Activated B cell treated with CpG ODN at 0.5 μM for 24 hours (primary cell): Measurements from ENCODE around the gene CTNNB1. TPM values are rescaled to one million over a fixed set of nuclear protein-coding genes. Genes with fewer than 3 reads are reported as not detected.

Experiments used
- ATAC-seq: fragments of 200-7000 bp; cut with Tn5 transposase; one replicate; pipeline ENCODE4 v1.10.0; 2021; ENCODE audit warnings: low read depth, mild to moderate bottlenecking, moderate library complexity
- CTCF ChIA-PET: fragments of 350-600 bp; sonication (Branson Sonifier 250); formaldehyde crosslinking; loops from one replicate; lab custom pipeline; 2021; ENCODE audit warnings: antibody characterized with exemption; lab: Charles Lee
- POLR2A ChIA-PET: fragments of 350-600 bp; sonication (Branson Sonifier 250); formaldehyde crosslinking; loops from one replicate; lab custom pipeline; 2021; ENCODE audit warnings: antibody characterized with exemption; lab: Charles Lee
- DNase-seq: peaks from one replicate; pipeline ENCODE4 v3.0.0; 2022
- H3K27ac Mint-ChIP-seq: one replicate; pipeline ENCODE4 v1.8.0; 2020; ENCODE audit warnings: mixed read lengths
- H3K27me3 Mint-ChIP-seq: one replicate; pipeline ENCODE4 v1.8.0; 2021; ENCODE audit warnings: mixed read lengths
- H3K36me3 Mint-ChIP-seq: one replicate; pipeline ENCODE4 v1.8.0; 2021; ENCODE audit warnings: low read depth, mixed read lengths
- H3K4me1 Mint-ChIP-seq: one replicate; pipeline ENCODE4 v1.8.0; 2021; ENCODE audit warnings: mixed read lengths
- H3K4me3 Mint-ChIP-seq: one replicate; pipeline ENCODE4 v1.8.0; 2020; ENCODE audit warnings: mild to moderate bottlenecking, mixed read lengths
- H3K9me3 Mint-ChIP-seq: one replicate; pipeline ENCODE4 v1.8.0; 2020; ENCODE audit warnings: mixed read lengths
- intact Hi-C: fragments of 100-400 bp; cut with micrococcal nuclease; formaldehyde crosslinking; loops from one replicate; pipeline ENCODE4 v1.15.1; 2024
- total RNA-seq: library from RNA; stranded (reverse); gene quantifications from 2 replicates; pipeline ENCODE4 v1.2.3, GENCODE V29; 2022
- TF ChIP-seq, protein P1 (sequence below): fragments of 200-600 bp; IDR thresholded peaks from one replicate; pipeline ENCODE4 v1.8.0; 2022; ENCODE audit warnings: antibody characterized with exemption, mild to moderate bottlenecking

The CTNNB1 gene
- total RNA-seq, 1 donor from 2014 or later = 164 TPM

DNA sequence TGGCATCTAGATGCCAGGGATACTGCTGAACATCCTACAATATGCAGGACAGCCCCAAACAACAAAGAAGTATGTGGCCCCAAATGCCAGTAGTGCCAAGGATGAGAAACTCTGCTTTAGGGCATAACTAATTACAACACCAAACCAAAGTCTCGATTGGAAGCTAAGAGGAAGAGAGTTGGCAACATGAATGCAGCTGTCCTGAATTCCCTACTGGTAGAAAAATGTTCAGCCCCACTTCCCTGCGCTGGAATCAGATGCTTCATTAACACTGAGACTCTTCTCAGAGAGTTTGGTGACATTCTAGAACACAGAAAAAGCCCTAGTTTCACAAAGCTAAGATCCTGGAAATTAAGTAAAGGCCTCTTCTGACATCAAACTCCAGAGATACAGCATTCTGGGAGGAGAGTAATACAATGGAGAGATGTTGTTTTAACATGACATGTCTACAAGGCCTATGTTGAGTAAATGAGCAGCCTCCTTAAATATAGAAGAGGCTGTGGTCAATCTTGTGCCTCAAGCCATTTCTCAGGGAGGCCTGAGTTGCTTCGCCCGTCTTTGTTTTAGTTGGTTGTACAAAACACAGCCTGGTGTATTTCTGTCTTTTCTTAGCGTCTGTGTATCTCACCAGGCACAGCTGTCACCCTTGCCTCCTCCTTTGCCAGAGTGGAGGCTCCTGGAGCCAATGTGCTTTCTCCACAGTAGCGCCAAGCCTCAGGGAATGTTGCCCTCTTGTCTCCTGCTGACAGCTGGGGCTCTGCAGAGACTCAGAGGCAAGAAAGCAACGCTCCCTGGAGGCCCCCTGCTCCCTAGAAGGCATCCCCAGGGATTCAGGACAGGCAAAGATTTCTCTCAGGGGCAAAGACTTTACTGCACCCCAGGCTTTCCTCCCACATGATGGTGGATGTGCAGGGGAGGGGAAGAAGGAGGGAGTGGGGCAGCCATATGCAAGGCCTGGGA is 25.1 kb upstream of the CTNNB1 start:
- TF ChIP-seq, protein P1, sequence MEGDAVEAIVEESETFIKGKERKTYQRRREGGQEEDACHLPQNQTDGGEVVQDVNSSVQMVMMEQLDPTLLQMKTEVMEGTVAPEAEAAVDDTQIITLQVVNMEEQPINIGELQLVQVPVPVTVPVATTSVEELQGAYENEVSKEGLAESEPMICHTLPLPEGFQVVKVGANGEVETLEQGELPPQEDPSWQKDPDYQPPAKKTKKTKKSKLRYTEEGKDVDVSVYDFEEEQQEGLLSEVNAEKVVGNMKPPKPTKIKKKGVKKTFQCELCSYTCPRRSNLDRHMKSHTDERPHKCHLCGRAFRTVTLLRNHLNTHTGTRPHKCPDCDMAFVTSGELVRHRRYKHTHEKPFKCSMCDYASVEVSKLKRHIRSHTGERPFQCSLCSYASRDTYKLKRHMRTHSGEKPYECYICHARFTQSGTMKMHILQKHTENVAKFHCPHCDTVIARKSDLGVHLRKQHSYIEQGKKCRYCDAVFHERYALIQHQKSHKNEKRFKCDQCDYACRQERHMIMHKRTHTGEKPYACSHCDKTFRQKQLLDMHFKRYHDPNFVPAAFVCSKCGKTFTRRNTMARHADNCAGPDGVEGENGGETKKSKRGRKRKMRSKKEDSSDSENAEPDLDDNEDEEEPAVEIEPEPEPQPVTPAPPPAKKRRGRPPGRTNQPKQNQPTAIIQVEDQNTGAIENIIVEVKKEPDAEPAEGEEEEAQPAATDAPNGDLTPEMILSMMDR = no peak
- intact Hi-C loops = no loop called here
- Mint-ChIP-seq H3K9me3 (no peaks in the 10 kb centered on the region), H3K4me1 (no peaks in the 10 kb centered on the region), H3K36me3 (no peaks in the 10 kb centered on the region), H3K27me3 (peaks cover 12% of the 10 kb centered on the region), H3K27ac (no peak overlapping the region), H3K4me3 (no peak overlapping the region)
- ChIA-PET CTCF (no interaction called here), POLR2A (no interaction called here)
- ATAC-seq = no peak
- DNase-seq = no peak

GRCh38 chr3:41175365-41175764 is 23.9 kb upstream of the CTNNB1 start:
- ATAC-seq = no peak
- no peak overlapping the region for H3K27ac Mint-ChIP-seq
- no peaks in the 10 kb centered on the region for H3K4me1 Mint-ChIP-seq
- peaks cover 11% of the 10 kb centered on the region for H3K27me3 Mint-ChIP-seq
- ChIA-PET CTCF (no interaction called here), POLR2A (interaction anchor here (1.2 kb wide), 1 partner anchor 24 kb away, joined by 3 read pairs; the partner anchor contains the start of gene CTNNB1)
- TF ChIP-seq, protein P1 = no peak
- H3K4me3 Mint-ChIP-seq = no peak overlapping the region
- H3K36me3 Mint-ChIP-seq = no peaks in the 10 kb centered on the region
- intact Hi-C loops = no loop called here
- H3K9me3 Mint-ChIP-seq = no peaks in the 10 kb centered on the region
- no peak for DNase-seq

- Mint-ChIP-seq H3K27ac (no peak overlapping the region), H3K9me3 (no peaks in the 10 kb centered on the region), H3K36me3 (no peaks in the 10 kb centered on the region), H3K4me3 (no peak overlapping the region), H3K27me3 (peaks cover 7% of the 10 kb centered on the region), H3K4me1 (no peaks in the 10 kb centered on the region)
- ChIA-PET POLR2A (interaction anchor here (1.2 kb wide), 1 partner anchor 23 kb away, joined by 3 read pairs; the partner anchor contains the start of gene CTNNB1), CTCF (no interaction called here)
- intact Hi-C loops = no loop called here
- DNase-seq (no peak), ATAC-seq (no peak)
- TF ChIP-seq, protein P1 = no peak
Observed at GRCh38 chr3:41176596-41176995, 22.7 kb upstream of the CTNNB1 start.

- H3K27ac Mint-ChIP-seq = no peak overlapping the region
- H3K4me1 Mint-ChIP-seq = no peaks in the 10 kb centered on the region
- H3K4me3 Mint-ChIP-seq = no peak overlapping the region
- ChIA-PET POLR2A (no interaction called here), CTCF (no interaction called here)
- H3K9me3 Mint-ChIP-seq = no peaks in the 10 kb centered on the region
- no peak for ATAC-seq
- no peaks in the 10 kb centered on the region for H3K36me3 Mint-ChIP-seq
- H3K27me3 Mint-ChIP-seq = peaks cover 13% of the 10 kb centered on the region
- DNase-seq = no peak
- TF ChIP-seq, protein P1 = no peak
- intact Hi-C loops = no loop called here
Observed at GRCh38 chr3:41178576-41178975, 20.7 kb upstream of the CTNNB1 start.

DNA sequence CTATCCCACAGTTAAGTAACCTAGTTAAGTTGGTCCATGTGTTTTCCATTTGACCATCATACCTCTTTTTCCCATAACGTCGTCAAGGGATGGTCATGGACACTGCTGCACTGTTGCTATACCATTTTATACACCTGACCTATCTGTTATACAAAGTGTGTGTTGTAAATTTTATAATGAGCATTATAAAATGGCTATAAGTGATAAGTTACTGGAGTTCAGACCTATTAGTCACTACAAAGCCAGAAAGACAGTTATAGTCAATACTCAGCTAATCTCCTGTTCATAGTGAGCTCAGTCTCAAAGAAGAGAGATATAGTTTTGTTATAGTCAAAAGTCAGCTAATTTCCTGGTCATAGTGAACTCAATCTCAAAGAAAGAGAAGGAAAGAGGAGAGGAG is 18.9 kb upstream of the CTNNB1 start:
- no peak for ATAC-seq
- POLR2A ChIA-PET = no interaction called here
- Mint-ChIP-seq H3K4me3 (no peak overlapping the region), H3K36me3 (no peaks in the 10 kb centered on the region), H3K27me3 (peaks cover 17% of the 10 kb centered on the region), H3K27ac (no peak overlapping the region), H3K4me1 (no peaks in the 10 kb centered on the region), H3K9me3 (no peaks in the 10 kb centered on the region)
- DNase-seq = no peak
- TF ChIP-seq, protein P1 = no peak
- intact Hi-C loops = no loop called here
- CTCF ChIA-PET = no interaction called here
